ENCODE data around the gene RUNX2.

DNA sequence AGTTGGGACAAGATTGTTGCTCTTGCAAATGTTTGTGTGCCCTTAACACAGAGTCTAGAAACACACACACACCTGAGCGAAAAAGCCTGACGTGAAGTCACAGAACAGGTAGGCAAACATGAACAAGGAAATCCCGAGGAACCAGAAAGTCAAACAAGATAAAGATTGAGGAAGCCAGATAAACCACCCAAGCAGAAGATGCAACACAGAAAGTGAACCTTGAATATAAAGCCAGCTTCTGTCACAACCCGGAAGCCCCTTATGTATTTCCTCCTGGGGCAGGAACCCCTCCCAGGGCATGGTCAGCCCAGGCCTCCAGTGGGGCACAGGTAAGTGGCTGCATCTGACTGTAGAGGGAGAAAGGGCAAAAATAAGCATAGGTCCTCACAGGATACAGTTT lies 207.8 kb downstream of the RUNX2 start:
- no peak for TF ChIP-seq ZNF114 (tag by site-specific recombination; IDR thresholded peaks at IDR 0.05)
- TF ChIP-seq, protein P1, sequence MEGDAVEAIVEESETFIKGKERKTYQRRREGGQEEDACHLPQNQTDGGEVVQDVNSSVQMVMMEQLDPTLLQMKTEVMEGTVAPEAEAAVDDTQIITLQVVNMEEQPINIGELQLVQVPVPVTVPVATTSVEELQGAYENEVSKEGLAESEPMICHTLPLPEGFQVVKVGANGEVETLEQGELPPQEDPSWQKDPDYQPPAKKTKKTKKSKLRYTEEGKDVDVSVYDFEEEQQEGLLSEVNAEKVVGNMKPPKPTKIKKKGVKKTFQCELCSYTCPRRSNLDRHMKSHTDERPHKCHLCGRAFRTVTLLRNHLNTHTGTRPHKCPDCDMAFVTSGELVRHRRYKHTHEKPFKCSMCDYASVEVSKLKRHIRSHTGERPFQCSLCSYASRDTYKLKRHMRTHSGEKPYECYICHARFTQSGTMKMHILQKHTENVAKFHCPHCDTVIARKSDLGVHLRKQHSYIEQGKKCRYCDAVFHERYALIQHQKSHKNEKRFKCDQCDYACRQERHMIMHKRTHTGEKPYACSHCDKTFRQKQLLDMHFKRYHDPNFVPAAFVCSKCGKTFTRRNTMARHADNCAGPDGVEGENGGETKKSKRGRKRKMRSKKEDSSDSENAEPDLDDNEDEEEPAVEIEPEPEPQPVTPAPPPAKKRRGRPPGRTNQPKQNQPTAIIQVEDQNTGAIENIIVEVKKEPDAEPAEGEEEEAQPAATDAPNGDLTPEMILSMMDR (tag by site-specific recombination; IDR thresholded peaks at IDR 0.05): no peak
- TF ChIP-seq ZNF707 (tag by site-specific recombination; IDR thresholded peaks at IDR 0.05): no peak
- TF ChIP-seq, protein P2, sequence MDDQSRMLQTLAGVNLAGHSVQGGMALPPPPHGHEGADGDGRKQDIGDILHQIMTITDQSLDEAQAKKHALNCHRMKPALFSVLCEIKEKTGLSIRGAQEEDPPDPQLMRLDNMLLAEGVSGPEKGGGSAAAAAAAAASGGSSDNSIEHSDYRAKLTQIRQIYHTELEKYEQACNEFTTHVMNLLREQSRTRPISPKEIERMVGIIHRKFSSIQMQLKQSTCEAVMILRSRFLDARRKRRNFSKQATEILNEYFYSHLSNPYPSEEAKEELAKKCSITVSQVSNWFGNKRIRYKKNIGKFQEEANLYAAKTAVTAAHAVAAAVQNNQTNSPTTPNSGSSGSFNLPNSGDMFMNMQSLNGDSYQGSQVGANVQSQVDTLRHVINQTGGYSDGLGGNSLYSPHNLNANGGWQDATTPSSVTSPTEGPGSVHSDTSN (CRISPR knock-in tag; IDR thresholded peaks at IDR 0.05): no peak
- TF ChIP-seq ZNF324 (tag by site-specific recombination; IDR thresholded peaks at IDR 0.05): no peak
- no peak for TF ChIP-seq ZNF335 (tag by site-specific recombination; conservative IDR thresholded peaks at IDR 0.05)
- TF ChIP-seq ZNF138 (tag by site-specific recombination; IDR thresholded peaks at IDR 0.05; ENCODE audit: borderline replicate concordance): no peak
- TF ChIP-seq, protein P3, sequence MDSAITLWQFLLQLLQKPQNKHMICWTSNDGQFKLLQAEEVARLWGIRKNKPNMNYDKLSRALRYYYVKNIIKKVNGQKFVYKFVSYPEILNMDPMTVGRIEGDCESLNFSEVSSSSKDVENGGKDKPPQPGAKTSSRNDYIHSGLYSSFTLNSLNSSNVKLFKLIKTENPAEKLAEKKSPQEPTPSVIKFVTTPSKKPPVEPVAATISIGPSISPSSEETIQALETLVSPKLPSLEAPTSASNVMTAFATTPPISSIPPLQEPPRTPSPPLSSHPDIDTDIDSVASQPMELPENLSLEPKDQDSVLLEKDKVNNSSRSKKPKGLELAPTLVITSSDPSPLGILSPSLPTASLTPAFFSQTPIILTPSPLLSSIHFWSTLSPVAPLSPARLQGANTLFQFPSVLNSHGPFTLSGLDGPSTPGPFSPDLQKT (IDR thresholded peaks at IDR 0.05; ENCODE audit: borderline replicate concordance, low read depth, low read length): no peak
